Body of pancreas (tissue), 4 donors: ENCODE measurements around the gene TENT5C.

Experiments used
- POLR2A ChIP-seq, 3 donors: fragments of 450-650 bp; IDR thresholded peaks; one replicate each; pipeline ENCODE4 v1.6.1; 2016; ENCODE audit warnings: antibody characterized with exemption in 3 of 3, mild to moderate bottlenecking in 2 of 3
- TF ChIP-seq, protein P1 (sequence below), 7 experiments: fragments of 450-650 bp in 4 of 7; fragments of 200-600 bp in 3 of 7; sonication (generic) in 3 of 7; IDR thresholded peaks; one replicate each; pipeline ENCODE4 v1.5.1; 2016 to 2019; ENCODE audit warnings: antibody characterized with exemption in 7 of 7

DNA sequence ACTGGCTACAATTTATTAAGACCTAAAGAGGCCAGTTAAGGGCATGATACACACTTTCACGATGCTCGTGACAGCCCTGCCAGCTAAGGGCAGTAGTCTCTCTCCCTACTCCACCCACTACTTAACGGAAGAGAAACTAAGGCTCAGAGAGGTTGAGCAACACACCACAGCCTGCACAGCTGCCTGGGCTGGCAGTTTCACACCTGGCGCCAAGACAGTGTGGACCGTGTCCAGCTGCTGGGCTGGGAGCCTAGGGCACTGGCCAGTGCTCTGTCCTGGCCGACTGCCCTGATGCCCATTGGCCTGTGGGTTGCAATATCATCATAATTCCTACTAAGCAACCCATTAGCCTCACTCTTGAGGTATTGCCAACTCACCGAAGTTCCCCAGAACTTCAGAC lies 27.6 kb downstream of the TENT5C start:
- TF ChIP-seq, protein P1, sequence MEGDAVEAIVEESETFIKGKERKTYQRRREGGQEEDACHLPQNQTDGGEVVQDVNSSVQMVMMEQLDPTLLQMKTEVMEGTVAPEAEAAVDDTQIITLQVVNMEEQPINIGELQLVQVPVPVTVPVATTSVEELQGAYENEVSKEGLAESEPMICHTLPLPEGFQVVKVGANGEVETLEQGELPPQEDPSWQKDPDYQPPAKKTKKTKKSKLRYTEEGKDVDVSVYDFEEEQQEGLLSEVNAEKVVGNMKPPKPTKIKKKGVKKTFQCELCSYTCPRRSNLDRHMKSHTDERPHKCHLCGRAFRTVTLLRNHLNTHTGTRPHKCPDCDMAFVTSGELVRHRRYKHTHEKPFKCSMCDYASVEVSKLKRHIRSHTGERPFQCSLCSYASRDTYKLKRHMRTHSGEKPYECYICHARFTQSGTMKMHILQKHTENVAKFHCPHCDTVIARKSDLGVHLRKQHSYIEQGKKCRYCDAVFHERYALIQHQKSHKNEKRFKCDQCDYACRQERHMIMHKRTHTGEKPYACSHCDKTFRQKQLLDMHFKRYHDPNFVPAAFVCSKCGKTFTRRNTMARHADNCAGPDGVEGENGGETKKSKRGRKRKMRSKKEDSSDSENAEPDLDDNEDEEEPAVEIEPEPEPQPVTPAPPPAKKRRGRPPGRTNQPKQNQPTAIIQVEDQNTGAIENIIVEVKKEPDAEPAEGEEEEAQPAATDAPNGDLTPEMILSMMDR (IDR thresholded peaks at IDR 0.05) = no peak
- TF ChIP-seq POLR2A (IDR thresholded peaks at IDR 0.05) = no peak
